Activated CD8-positive, alpha-beta memory T cell treated with anti-CD3 and anti-CD28 coated beads, Interleukin-2, amount 50 U/mL, for 4 hours (primary cell): ENCODE data around the gene EFEMP1.

Experiments used
- DNase-seq: peaks from one replicate; pipeline ENCODE4 v3.0.0-alpha.2; 2020

EFEMP1 gene, protein sequence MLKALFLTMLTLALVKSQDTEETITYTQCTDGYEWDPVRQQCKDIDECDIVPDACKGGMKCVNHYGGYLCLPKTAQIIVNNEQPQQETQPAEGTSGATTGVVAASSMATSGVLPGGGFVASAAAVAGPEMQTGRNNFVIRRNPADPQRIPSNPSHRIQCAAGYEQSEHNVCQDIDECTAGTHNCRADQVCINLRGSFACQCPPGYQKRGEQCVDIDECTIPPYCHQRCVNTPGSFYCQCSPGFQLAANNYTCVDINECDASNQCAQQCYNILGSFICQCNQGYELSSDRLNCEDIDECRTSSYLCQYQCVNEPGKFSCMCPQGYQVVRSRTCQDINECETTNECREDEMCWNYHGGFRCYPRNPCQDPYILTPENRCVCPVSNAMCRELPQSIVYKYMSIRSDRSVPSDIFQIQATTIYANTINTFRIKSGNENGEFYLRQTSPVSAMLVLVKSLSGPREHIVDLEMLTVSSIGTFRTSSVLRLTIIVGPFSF

GRCh38 chr2:55923091-55923981, at the start of gene EFEMP1:
Gene EFEMP1, minus strand, starts transcription at chr2:55923782. Its CDS starts 1,342 bp downstream, at chr2:55922440.
- DNase-seq = no peak

DNA sequence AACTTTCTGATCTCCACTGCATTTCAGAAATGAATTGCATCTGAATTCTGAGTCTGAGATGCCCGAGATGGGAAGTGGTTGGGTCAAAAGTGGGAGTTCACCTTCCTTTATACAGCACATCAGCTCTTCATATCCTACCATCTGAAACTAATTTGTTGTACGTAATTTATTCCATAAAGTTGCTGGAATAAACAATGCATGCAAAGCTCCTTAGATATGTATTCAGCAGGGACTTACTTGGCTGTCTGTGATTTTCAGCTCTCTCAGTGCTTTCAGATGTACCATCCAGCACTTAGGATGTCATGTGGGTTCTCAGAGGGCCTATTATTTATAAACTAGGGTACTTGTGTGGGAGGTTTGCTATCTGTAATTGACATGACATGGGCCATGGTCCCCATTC, 46.9 kb upstream of the EFEMP1 start:
- DNase-seq = no peak

DNA sequence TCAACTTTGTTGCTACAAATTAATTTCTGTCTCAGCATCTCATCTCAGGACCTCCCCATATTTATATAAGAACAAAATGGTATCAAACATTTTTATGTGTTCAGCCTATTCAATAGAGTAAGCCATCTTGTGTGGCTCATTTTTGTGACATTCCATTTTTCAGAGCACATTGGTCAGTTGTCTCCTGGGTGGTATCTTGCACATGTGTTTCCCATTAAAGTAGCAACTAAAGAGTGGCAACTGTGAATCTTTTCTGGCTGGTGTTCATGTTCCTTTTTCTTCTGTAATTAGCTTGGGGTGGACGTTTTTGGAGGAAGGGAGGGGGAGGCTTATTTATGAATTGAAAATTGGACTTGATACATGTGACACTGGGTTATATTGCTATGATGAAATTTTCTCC, 45.4 kb upstream of the EFEMP1 start:
- no peak for DNase-seq

DNA sequence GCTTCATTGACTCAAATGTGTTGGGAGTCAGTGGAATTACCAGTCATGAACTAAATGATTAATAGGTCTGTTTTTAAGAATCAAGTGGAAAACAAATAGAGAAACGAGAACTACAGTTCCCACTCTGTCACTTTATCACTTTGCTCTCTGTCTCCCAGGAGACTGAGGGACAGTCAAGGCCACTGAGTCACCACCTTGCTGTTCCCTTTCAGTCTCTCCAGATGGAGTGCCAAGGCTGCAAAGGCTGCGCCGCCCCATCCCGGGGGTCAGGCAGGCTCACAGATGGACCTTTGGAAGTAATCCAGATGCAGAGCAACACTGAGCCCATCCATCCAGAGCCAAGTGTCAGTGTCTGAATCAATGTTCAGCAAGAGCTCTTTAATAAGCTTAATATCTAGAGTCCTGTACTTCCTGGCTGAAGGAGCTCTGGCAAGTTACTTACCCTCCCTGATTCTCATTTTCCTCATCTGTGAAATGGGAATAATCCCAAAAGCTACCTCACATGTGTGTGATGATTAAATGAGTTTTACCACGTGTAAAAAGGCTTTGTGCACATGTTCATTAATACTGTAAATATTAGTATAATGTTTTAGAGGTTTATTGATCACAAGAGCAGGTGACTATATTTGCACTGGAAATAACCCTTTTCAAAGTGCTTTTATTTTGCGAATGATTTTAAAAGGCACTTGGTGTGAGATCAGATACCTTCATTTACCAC, 43.0 kb upstream of the EFEMP1 start:
- DNase-seq = no peak

DNA sequence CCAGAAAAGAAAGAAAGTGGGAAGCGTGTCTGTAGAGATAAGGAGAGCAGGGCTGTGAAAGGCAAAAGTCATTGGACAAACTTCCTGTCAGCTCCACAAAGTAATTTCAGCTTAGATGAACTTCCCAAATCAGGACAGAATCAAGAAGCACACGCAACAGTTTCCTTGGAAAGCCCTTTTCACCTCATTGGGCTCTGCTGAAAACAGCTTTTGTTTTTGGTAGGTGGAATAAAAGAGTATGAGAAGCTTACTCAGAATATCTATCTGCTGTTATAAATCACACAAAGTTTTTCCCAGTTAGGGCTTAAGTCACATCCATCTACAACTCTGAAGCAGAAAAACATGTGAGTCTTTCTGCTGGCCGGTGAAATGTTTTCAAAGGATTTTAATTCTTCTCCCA, 42.4 kb upstream of the EFEMP1 start:
- no peak for DNase-seq

GRCh38 chr2:55965276-55965675, 41.7 kb upstream of the EFEMP1 start:
- DNase-seq = no peak

- no peak for DNase-seq
These were observed 39.3 kb upstream of the EFEMP1 start for GRCh38 chr2:55962915-55963314.

DNA sequence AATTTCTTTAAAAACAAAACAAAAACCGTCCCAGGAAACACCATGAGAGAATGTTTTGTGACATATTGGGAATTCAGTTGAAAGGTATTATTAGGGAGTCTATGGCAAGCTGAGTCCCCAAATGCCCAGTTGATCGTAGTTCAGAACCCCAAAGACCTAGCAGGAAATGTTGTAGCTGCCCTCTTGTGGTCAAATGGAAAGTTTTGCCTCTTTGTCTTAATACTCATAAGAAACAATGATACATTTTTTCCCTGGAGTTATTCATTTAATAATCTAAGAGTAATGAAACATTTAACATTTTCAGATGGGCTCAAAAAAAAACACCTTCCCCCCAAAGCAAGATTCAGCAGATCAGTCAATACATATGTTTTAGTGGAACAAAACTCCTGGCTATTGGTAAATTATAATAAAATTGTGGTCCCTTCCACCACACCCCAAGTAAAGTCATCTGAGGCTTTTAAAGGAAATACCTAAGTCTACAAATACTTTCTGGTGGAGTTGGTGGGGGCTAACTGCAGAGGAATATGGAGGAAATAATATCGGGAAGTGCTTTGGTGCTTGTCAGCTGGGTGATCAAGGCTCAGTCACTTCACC, 37.8 kb upstream of the EFEMP1 start:
- no peak for DNase-seq

GRCh38 chr2:55958756-55959155, 35.2 kb upstream of the EFEMP1 start:
- DNase-seq = no peak

DNA sequence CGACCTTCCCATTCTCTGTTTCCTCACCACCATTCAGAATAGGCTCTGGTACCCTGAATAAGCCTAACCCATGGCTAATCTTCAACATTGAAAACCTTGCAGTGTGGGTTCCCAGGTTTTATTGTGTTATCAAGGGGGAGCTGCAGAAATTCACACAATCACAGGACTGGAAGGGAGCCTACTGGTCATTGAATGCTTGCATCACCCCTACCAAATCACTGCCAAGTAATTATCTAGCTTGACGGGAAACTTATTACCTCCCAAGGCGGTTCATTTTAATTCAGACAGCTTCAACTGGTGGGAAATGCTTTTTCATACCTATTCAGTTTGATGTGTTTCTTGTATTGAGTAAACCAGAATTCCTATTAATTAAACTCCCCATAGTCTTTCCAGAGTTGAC, 33.6 kb upstream of the EFEMP1 start:
- no peak for DNase-seq

GRCh38 chr2:55954306-55955035, 30.9 kb upstream of the EFEMP1 start:
- no peak for DNase-seq

GRCh38 chr2:55952415-55952814, 28.8 kb upstream of the EFEMP1 start:
- no peak for DNase-seq

DNA sequence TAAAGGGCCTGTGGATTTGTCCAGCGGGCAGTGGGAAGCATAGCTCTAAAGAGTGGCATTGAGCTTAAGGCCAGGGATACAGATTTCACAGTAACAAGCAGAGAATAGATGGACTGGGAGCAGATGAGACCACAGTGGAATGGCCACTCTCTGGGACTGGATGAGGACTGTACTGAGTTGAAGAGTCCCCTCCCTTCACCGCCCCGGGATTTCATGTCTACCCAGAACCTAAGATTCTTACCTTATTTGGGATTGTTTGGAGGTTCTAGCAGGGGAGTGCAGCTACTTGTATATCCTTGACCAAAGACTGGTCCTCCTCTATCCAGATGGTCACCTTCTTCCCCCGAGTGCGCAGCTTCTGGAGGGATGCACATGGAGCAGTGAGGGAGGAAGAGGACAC, 28.0 kb upstream of the EFEMP1 start:
- no peak for DNase-seq

DNA sequence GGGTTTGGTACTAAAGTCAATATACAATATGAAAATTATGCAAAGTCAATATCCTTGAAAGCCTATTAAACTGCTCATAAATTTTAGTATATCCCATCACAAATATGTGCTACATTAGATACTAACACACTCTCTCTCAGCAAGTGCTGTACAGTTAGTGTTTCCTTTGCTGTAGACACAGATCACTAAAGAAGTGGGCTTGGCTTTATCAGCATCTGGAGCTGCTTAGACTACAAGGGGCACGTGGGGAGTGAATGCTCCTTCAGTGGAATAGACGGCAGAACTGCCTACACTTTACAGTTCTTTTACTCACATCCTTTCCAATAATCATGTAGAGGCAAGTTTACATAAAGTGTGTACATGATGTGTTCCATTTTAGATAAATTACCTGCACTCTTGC, 26.0 kb upstream of the EFEMP1 start:
- DNase-seq = no peak

- DNase-seq = no peak
These were observed 25.6 kb upstream of the EFEMP1 start for GRCh38 chr2:55949211-55949610.

DNA sequence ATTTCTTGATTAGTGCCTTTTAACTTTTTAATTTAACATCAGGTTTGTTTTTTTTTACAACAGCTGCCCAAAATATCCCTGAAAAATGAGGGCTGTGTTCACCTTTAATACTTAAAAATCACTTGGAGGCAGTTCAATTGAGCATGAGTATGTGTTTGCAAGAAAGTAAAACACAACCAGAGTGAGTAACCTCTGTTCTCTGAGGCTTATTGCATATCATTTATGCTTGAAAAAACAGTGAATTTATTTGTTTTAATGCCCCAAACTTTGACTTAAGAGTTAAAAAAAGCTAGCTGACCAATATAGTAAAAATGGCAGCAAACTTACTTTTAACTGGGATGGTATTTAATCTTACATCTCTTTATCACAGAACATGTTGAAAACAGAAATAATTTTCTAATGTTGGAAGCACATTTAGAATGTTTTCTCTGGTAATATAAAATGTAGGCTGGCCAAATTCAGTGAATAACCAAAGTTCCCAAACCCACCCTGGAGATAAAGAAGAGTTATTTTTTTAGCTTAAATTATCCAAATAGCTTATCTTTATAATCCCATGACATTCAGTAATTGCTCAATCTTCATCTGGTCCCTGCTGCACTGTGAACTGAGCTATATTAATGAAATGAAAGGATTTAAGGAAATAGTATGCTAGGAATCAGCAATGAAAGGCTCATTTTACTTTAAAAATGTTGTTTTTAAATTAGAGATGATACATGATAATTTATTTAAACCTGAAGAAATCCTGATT, 24.8 kb upstream of the EFEMP1 start:
- DNase-seq = no peak

GRCh38 chr2:55947752-55948151, 24.2 kb upstream of the EFEMP1 start:
- no peak for DNase-seq

GRCh38 chr2:55946793-55947192, 23.2 kb upstream of the EFEMP1 start:
- DNase-seq = no peak

DNA sequence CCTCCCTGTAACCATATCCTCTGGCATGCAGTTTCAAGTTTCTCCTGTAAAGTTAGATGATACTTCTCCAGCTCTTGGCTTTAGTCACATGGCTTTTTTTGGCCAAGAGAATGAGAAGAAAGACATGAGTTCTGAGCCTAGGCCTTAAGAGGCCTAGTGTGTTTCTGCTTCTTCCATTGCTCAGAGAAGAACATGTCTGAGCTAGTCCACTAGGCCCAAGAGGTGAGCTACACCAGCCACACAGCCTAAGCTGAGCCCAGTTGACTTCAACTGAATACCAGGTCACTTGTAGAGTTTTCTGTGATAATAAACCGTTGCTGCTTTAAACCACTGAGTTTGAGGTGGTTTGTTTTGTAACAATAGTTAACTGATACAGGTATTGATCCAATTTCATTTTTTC, 19.9 kb upstream of the EFEMP1 start:
- no peak for DNase-seq

GRCh38 chr2:55936351-55936750, 12.8 kb upstream of the EFEMP1 start:
- DNase-seq = no peak

DNA sequence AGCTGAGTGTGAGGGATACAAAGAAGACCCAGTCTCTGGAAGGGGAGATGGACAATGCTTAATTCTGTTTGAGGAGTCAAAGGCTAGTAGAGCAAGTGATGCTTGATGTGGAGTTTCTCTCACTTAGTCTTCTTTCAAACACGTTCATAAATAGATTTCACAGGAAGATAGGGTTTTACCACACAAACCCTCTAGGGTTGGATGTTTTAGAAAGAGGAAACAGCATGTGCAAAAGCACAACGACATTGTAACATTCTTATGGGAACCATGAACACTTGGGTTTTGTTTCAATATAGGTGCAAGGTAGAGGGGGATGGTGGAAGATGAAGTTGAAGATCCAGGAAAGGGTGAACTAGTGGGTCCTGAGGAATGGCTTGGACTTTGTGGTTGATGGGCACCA, 10.8 kb upstream of the EFEMP1 start:
- no peak for DNase-seq
